HL-60 (cell line): ENCODE results near the gene PRELID2.

Source experiments
- POLR2AphosphoS5 ChIP-seq: IDR thresholded peaks from 2 replicates; pipeline ENCODE4 v1.6.1; 2012; ENCODE audit warnings: low read depth
- SPI1 ChIP-seq: IDR thresholded peaks from 2 replicates; pipeline ENCODE4 v1.6.1; 2012; ENCODE audit warnings: low read depth, mild to moderate bottlenecking, borderline replicate concordance
- TF ChIP-seq, protein P1 (sequence below): IDR thresholded peaks from one replicate; pipeline ENCODE4 v1.5.1; 2011; ENCODE audit warnings: low read length, control low read depth, inconsistent platforms; ENCODE audit not compliant: insufficient read depth
- TF ChIP-seq, protein P2 (sequence below): IDR thresholded peaks from 2 replicates; pipeline ENCODE4 v1.6.1; 2012; ENCODE audit warnings: low read depth; ENCODE audit not compliant: insufficient replicate concordance

DNA sequence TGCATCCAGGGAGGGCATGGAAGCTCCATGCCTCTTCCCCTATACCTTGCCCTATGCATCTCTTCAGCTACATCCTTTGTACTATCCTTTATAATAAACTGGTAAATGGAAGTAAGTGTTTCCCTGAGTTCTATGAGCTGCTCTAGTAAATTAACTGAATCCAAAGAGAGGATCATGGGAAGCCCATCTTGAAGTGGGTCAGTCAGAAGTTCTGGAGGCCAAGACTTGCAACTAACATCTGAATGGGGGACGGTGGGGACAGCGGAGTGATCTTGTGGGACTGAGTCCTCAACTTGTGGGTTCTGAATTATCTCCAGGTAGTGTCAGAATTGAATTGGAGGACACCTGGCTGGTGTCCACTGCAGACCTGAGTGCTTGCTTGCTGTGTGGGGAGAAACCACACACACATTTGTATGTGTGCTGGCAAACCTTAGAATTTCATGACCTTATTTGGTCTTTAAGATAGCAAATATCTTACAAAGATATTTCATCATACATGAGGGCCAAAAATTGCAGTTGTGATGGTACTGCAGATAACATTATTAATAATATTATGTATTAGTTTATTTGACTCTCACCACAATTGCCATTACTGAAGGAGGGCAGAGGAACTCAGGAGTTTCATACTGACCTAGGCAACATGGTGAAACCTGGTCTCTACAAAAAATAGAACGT is 5.5 kb upstream of the PRELID2 start:
- TF ChIP-seq, protein P1, sequence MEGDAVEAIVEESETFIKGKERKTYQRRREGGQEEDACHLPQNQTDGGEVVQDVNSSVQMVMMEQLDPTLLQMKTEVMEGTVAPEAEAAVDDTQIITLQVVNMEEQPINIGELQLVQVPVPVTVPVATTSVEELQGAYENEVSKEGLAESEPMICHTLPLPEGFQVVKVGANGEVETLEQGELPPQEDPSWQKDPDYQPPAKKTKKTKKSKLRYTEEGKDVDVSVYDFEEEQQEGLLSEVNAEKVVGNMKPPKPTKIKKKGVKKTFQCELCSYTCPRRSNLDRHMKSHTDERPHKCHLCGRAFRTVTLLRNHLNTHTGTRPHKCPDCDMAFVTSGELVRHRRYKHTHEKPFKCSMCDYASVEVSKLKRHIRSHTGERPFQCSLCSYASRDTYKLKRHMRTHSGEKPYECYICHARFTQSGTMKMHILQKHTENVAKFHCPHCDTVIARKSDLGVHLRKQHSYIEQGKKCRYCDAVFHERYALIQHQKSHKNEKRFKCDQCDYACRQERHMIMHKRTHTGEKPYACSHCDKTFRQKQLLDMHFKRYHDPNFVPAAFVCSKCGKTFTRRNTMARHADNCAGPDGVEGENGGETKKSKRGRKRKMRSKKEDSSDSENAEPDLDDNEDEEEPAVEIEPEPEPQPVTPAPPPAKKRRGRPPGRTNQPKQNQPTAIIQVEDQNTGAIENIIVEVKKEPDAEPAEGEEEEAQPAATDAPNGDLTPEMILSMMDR: no peak
- TF ChIP-seq SPI1: no peak
- TF ChIP-seq POLR2AphosphoS5: no peak
- TF ChIP-seq, protein P2, sequence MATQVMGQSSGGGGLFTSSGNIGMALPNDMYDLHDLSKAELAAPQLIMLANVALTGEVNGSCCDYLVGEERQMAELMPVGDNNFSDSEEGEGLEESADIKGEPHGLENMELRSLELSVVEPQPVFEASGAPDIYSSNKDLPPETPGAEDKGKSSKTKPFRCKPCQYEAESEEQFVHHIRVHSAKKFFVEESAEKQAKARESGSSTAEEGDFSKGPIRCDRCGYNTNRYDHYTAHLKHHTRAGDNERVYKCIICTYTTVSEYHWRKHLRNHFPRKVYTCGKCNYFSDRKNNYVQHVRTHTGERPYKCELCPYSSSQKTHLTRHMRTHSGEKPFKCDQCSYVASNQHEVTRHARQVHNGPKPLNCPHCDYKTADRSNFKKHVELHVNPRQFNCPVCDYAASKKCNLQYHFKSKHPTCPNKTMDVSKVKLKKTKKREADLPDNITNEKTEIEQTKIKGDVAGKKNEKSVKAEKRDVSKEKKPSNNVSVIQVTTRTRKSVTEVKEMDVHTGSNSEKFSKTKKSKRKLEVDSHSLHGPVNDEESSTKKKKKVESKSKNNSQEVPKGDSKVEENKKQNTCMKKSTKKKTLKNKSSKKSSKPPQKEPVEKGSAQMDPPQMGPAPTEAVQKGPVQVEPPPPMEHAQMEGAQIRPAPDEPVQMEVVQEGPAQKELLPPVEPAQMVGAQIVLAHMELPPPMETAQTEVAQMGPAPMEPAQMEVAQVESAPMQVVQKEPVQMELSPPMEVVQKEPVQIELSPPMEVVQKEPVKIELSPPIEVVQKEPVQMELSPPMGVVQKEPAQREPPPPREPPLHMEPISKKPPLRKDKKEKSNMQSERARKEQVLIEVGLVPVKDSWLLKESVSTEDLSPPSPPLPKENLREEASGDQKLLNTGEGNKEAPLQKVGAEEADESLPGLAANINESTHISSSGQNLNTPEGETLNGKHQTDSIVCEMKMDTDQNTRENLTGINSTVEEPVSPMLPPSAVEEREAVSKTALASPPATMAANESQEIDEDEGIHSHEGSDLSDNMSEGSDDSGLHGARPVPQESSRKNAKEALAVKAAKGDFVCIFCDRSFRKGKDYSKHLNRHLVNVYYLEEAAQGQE: no peak
